DOHH2 (cell line): ENCODE results near the gene KCTD14.
"Not testable (repeated sequence)": the region's sequence is repeated elsewhere in the genome, so short reads cannot be mapped to it uniquely, and the experiment has no call there.

Source experiments
- H3F3A ChIP-seq: fragments of 200-600 bp; sonication (generic), shearing (Covaris generic); 2 replicates; pipeline ENCODE4 v1.6.0; 2016; ENCODE audit warnings: antibody characterized with exemption, mild to moderate bottlenecking; ENCODE audit not compliant: control insufficient read depth, insufficient read depth
- H3K27ac ChIP-seq: fragments of 200-600 bp; sonication (generic); 2 replicates; pipeline ENCODE4 v1.5.1; 2014; ENCODE audit warnings: low read depth, mild to moderate bottlenecking, low read length, moderate library complexity
- H3K27me3 ChIP-seq: fragments of 200-600 bp; sonication (generic); 2 replicates; pipeline ENCODE4 v1.6.1; 2014; ENCODE audit warnings: mild to moderate bottlenecking, low read length, mixed read lengths; ENCODE audit not compliant: control insufficient read depth
- H3K36me3 ChIP-seq: fragments of 200-600 bp; sonication (generic); 2 replicates; pipeline ENCODE4 v1.6.1; 2014; ENCODE audit warnings: mild to moderate bottlenecking, low read length, moderate library complexity, mixed read lengths; ENCODE audit not compliant: control insufficient read depth
- H3K4me1 ChIP-seq: fragments of 200-600 bp; sonication (generic); 2 replicates; pipeline ENCODE4 v1.6.1; 2014; ENCODE audit warnings: mild to moderate bottlenecking, low read length, mixed read lengths; ENCODE audit not compliant: control insufficient read depth
- H3K4me2 ChIP-seq: fragments of 200-600 bp; sonication (generic); 2 replicates; pipeline ENCODE4 v1.6.0; 2014; ENCODE audit warnings: mild to moderate bottlenecking, low read length, moderate library complexity
- H3K4me3 ChIP-seq: fragments of 200-600 bp; sonication (generic); 2 replicates; pipeline ENCODE4 v1.5.1; 2014; ENCODE audit warnings: mild to moderate bottlenecking, low read length, mixed read lengths
- H3K79me2 ChIP-seq: fragments of 200-600 bp; sonication (generic); 2 replicates; pipeline ENCODE4 v1.6.1; 2014; ENCODE audit warnings: mild to moderate bottlenecking, low read length, mixed read lengths; ENCODE audit not compliant: control insufficient read depth
- H3K9me2 ChIP-seq: fragments of 200-600 bp; sonication (generic); replicated peaks from 2 replicates; pipeline ENCODE4 v1.6.1; 2014; ENCODE audit warnings: mild to moderate bottlenecking, low read length, mixed read lengths; ENCODE audit not compliant: control insufficient read depth
- H3K9me3 ChIP-seq: fragments of 200-600 bp; sonication (generic); 2 replicates; pipeline ENCODE4 v1.6.1; 2014; ENCODE audit warnings: antibody characterized with exemption, low read length, mixed read lengths; ENCODE audit not compliant: control insufficient read depth, insufficient read depth
- H4K20me1 ChIP-seq: fragments of 200-600 bp; sonication (generic); 2 replicates; pipeline ENCODE4 v1.6.0; 2014; ENCODE audit warnings: low read depth, mild to moderate bottlenecking, antibody characterized with exemption, low read length, moderate library complexity; ENCODE audit not compliant: control insufficient read depth, insufficient read depth
- EZH2phosphoT487 ChIP-seq: fragments of 200-600 bp; sonication (generic); IDR thresholded peaks from 2 replicates; pipeline ENCODE4 v1.6.1; 2017; ENCODE audit warnings: borderline replicate concordance, mild to moderate bottlenecking, antibody characterized with exemption, low read length, moderate library complexity, mixed read lengths
- TF ChIP-seq, protein P1 (sequence below): fragments of 200-600 bp; sonication (generic); IDR thresholded peaks from one replicate; pipeline ENCODE4 v1.5.1; 2014; ENCODE audit warnings: antibody characterized with exemption, mild to moderate bottlenecking, low read depth, low read length; ENCODE audit not compliant: poor library complexity, severe bottlenecking

KCTD14 gene

DNA sequence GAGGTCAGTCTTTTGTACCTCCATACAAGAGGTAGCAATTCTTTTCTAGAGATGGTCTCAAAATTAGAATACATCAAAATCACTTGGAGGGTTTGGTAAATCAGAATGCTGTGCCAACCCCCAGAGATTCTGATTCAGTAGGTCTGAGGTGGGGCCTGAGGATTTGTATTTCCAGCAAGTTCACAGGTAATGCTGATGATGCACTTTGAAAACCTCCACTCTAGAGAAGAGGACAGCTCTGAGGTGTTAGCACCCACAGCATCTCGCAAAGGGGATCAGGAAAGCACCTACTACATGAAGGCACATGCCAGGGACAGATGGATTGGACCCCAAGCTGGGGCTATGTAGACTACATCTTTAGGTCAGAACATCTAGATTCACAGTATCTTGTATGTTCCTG is 7.2 kb downstream of the KCTD14 start:
- H3K27ac ChIP-seq, result no peak overlapping the region
- H3K9me3 ChIP-seq, result no peaks in the 10 kb centered on the region
- H3K27me3 ChIP-seq, result 0 out of 2 replicates have a peak, but pooled peaks cover 2% of the 10 kb centered on the region
- H3K4me3 ChIP-seq, result no peak overlapping the region
- no peaks in the 10 kb centered on the region for H4K20me1 ChIP-seq
- TF ChIP-seq, protein P1, sequence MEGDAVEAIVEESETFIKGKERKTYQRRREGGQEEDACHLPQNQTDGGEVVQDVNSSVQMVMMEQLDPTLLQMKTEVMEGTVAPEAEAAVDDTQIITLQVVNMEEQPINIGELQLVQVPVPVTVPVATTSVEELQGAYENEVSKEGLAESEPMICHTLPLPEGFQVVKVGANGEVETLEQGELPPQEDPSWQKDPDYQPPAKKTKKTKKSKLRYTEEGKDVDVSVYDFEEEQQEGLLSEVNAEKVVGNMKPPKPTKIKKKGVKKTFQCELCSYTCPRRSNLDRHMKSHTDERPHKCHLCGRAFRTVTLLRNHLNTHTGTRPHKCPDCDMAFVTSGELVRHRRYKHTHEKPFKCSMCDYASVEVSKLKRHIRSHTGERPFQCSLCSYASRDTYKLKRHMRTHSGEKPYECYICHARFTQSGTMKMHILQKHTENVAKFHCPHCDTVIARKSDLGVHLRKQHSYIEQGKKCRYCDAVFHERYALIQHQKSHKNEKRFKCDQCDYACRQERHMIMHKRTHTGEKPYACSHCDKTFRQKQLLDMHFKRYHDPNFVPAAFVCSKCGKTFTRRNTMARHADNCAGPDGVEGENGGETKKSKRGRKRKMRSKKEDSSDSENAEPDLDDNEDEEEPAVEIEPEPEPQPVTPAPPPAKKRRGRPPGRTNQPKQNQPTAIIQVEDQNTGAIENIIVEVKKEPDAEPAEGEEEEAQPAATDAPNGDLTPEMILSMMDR, result no peak
- TF ChIP-seq EZH2phosphoT487, result no peak
- H3F3A ChIP-seq, result no peaks in the 10 kb centered on the region
- no peak overlapping the region for H3K4me2 ChIP-seq
- no peaks in the 10 kb centered on the region for H3K36me3 ChIP-seq
- H3K79me2 ChIP-seq, result no peaks in the 10 kb centered on the region
- no peaks in the 10 kb centered on the region for H3K9me2 ChIP-seq
- H3K4me1 ChIP-seq, result no peaks in the 10 kb centered on the region

DNA sequence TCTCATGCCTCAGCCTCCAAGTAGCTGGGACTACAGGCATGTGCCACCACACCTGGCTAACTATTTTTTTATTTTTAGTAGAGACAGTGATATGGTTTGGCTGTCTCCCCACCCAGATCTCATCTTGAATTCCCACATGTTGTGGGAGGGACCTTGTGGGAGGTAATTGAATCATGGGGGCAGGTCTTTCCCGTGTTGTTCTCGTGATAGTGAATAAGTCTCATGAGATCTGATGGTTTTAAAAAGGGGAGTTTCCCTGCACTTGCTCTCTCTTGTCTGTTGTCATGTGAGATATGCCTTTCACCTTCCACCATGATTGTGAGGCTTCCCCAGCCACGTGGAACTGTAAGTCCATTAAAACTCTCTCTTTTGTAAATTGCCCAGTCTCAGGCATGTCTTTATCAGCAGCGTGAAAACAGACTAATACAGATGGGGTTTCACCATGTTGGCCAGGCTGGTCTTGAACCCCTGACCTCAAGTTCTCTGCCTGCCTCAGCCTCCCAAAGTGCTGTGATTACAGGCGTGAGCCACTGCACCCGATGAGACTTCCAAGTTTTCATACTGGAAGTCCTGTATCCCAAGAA is 8.0 kb downstream of the KCTD14 start:
- H3K27ac ChIP-seq, H3K9me3 ChIP-seq, H3K4me2 ChIP-seq: not testable (repeated sequence)

DNA sequence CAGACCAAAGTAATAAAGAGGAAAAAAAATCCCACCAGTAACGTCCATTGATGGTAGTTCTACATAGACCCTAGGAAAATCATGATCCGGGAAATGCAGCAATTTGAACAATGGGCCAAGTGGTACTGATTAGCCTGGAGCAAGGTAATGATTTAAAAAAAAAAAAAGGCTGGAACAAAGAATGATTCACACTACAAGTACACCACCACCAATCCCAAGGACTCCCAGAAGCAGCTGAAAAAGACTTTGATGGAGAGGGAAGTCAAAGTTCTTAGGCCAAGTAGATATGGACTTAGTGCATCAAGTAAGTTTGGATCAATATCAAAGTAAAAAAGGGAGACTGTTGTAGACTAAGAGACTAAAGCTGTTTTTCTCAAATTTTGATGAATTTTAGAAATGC is 11.8 kb downstream of the KCTD14 start:
- Histone ChIP-seq H3K36me3 (no peaks in the 10 kb centered on the region), H3K9me2 (no peaks in the 10 kb centered on the region), H3K9me3 (no peaks in the 10 kb centered on the region), H3K4me3 (no peak overlapping the region), H3K79me2 (no peaks in the 10 kb centered on the region), H4K20me1 (no peaks in the 10 kb centered on the region), H3K27ac (no peak overlapping the region), H3K4me2 (no peak overlapping the region), H3K27me3 (0 out of 2 replicates have a peak, but pooled peaks cover 2% of the 10 kb centered on the region), H3K4me1 (no peaks in the 10 kb centered on the region), H3F3A (no peaks in the 10 kb centered on the region)
- TF ChIP-seq, protein P1, result no peak
- no peak for TF ChIP-seq EZH2phosphoT487

More for the DNA sequence above, 8.0 kb downstream of the KCTD14 start:
- H3K9me2 ChIP-seq, H3K4me3 ChIP-seq, H4K20me1 ChIP-seq, H3F3A ChIP-seq, H3K79me2 ChIP-seq, H3K36me3 ChIP-seq, H3K27me3 ChIP-seq, H3K4me1 ChIP-seq: not testable (repeated sequence)

DNA sequence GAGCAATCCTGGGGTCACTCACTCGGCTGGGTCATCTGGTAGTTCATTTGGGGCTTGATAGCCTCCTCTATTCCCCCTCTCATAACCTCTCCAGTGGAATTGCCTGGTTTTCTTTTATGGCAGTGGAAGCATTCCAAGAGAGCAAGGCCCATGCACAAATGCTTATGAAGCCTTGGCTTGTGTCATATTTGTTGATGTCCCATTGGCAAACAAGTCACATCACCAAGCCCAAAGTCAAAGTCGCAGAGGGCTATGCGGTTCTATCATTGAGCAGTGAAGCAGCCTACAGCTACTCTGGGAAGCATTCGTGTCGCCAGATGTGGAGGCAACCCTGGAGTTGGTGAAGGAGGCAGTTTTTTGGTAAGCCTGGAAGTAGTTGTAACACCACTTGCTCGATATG is 12.3 kb downstream of the KCTD14 start:
- no peaks in the 10 kb centered on the region for H3K9me3 ChIP-seq
- H3K27ac ChIP-seq, result no peak overlapping the region
- H3K4me2 ChIP-seq, result no peak overlapping the region
- H4K20me1 ChIP-seq, result no peaks in the 10 kb centered on the region
- no peak for TF ChIP-seq EZH2phosphoT487
- TF ChIP-seq, protein P1, result no peak
- no peaks in the 10 kb centered on the region for H3K9me2 ChIP-seq
- no peak overlapping the region for H3K4me3 ChIP-seq
- no peaks in the 10 kb centered on the region for H3K4me1 ChIP-seq
- H3K79me2 ChIP-seq, result no peaks in the 10 kb centered on the region
- H3K36me3 ChIP-seq, result no peaks in the 10 kb centered on the region
- 0 out of 2 replicates have a peak, but pooled peaks cover 2% of the 10 kb centered on the region for H3K27me3 ChIP-seq
- no peaks in the 10 kb centered on the region for H3F3A ChIP-seq
